HG03159 (cell line): ENCODE data around the gene FMNL2.
"Not testable (repeated sequence)": the region's sequence is repeated elsewhere in the genome, so short reads cannot be mapped to it uniquely, and the experiment has no call there.

ENCODE experiments used
- ATAC-seq: cut with Tn5 transposase; IDR thresholded peaks from one replicate; pipeline ENCODE4 v1.9.1; 2021; ENCODE audit warnings: mild to moderate bottlenecking, moderate library complexity; ENCODE audit not compliant: unreplicated experiment

FMNL2 gene

DNA sequence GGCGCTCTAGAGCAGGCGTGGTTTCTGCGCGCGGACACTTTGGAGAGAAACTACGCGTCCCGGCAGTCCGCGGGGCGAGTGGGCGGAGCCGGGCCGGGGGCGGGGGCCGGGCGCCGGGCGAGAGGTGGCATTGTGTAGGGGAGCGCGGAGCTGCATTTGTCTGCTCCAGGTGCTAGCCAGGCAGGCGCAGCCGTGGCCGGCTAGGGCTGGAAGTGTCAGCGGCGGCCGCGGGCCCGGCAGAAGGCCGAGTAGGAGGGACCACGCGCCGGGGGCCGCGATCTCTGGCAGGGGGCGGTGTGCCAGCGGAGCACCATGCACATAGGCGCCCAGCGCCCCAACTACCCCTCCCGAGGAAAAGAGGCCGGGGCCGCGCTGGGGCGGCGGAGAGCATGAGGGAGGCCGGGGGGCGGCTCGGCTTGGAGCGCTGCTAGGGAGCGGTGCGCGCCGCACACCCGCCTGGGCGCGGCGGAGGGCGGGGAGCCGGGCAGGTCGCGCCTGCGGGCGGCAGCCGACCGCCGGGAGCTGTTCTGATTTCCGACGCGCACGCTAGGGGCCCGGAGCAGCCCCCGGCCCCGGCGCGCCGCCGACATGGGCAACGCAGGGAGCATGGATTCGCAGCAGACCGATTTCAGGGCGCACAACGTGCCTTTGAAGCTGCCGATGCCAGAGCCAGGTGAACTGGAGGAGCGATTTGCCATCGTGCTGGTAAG, at the start of gene FMNL2:
Gene FMNL2, plus strand, starts transcription at position 159 of the 710 bp plus-strand sequence.
- peak; percentile 87 for ATAC-seq

DNA sequence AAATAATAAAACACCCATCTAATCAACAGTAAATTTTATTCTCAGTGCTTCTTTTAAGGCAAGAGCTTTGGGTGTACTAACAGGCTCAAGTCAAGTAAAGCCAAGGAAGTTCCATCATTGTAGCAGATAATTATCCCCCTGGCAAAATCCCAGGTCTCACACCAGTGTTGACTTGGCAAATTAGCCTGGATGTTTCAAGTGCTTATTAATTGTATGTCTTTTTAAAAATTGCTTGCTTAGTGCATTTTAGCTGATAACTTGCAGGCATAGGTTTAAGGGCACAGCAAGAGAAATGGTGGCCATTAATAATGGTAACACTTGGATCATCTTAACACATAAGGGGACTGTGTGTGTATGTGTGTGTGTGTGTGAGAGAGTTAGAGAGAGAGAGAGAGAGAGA, 42.0 kb upstream of the FMNL2 start:
- ATAC-seq: no peak

DNA sequence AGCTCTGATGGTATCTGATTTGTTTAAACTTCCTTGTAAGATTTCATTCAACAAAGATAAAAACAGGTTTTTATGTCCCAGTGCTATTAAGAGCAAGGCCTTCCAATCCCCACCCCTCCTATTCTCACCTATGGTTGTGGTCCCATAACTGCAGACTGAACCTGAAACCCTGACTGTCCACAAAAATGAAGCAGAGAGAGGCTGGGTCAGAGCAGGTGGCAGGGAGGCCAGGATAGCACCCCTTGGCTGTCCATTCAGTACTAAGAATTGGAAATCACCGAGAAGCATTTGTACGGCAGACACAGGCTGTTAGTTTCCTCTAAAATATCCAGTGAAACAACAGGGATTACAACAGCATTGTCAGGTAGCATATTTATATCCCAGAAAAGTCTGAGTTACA, 37.3 kb upstream of the FMNL2 start:
- ATAC-seq: no peak

DNA sequence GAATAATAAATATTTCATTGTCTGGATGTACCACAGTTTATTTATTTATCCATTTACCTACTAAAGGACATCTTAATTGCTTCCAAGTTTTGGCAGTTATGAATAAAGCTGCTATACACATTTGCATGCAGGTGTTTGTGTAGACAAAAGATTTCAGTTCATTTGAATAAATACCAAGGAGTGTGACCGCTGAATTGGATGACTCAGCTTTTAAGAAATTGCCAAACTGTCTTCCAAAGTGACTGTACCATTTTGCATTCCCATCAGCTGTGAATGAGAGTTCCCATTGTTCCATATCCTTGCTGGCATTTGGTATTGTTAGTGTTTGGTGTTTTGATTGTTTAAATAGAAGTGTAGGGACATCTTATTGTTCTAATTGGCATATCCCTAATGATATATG, 36.2 kb upstream of the FMNL2 start:
- ATAC-seq: no peak

DNA sequence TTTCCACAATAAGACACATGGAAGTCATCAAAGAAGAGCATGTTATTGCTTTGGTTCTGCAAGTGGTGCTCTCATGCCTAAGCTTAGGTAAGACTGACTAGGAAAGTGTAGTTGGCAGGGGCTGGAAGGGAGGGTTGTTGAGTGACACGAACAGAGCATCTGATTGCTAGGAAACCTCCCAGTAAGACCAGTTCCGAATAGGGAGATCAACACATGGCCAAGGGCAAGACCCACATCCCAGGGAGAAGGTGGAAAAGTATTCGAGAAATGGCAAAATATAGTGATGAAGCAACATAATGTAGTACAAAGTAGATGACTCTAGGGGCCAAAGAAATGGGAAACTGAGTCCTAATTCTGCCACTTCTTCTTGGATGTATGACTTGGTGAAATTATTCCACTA, 33.8 kb upstream of the FMNL2 start:
- ATAC-seq: no peak

DNA sequence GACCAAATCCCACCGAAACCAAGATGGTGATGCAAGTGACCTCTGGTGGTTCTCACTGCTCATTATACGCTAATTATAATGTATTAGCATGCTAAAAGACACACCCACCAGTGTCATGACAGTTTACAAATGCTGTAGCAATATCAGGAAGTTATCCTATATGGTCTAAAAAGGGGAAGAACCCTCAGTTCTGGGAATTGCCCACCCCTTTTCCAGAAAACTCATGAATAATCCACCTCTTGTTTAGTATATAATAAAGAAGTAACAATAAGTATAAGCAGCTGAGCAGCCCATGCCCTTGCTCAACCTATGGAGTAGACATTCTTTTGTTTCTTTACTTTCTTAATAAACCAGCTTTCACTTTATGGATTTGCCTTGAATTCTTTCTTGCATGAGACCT, 31.0 kb upstream of the FMNL2 start:
- ATAC-seq: no peak

DNA sequence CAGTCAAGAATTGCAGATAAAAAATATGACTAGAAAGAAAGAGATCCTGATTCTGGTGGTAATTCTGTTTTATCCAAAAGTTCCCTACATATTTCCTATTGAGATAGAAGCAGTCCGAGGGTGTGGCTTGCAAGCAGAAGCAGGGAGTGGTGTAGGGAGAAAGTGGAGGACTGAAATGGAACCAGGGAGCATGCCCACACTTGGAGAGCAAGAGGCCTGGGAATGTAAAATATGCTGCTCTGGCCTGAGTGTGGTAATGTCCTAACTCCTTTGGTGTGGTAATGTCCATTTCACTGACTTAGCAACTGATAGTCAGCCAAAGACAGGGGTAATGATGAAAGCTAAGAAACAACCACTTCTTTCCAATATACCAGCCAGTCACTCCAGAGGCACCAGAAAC, 30.1 kb upstream of the FMNL2 start:
- ATAC-seq: no peak

DNA sequence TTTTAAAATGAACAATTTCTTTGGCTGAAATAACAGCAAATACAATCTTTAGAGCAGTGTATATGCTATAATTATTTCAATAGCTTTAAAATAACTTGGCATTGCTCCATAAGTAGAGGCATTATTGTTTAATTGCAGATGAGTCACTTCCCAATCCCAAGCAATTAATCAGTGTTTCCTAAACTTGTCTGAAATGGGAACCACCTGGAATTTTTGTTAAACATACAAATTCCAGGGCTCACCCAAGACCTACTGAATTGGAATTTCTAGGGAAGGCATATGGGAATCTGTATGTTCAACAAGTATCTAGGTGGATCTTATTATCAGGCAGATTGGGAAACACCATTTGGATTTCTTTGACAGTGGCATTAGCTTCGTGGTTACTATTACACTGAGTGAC, 27.1 kb upstream of the FMNL2 start:
- ATAC-seq: no peak

DNA sequence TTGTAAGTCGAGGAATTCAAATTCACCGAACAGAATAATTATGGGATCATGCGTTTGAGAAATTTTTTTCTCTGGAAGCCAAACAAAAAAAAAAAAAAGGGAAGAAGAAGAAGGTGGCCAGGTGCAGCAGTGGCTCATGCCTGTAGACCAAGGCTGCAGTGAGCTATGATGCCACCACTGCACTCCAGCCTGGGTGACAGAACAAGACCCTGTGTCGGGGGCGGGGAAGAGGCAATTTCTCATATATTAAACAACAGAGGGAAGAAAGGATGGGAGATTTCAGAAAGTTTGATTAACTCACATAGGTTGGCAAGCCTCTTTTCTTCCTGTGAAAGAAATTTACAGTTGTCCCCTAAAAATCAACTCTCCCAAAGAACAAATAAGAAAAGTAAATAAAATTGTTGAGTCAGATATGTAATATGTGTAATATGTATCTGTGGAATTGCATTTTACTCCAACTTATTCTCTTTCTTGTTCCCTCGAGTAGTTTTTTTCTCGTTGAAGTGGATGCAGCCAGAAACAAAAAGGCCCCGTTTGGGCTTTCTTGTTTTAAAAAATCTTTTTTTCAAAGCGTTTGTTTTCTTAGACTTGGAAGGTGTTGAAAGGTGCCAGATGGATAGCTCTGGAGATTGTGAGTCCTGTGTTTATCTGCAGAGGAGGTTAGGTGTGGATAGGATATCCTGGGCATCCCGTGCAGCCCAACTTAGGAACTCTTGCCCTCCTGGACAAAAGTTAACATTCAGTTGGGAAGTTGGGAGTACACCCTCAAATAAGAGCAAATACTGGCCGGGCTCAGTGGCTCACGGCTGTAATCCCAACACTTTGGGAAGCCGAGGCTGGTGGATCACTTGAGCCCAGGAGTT, 25.4 kb upstream of the FMNL2 start:
- no peak for ATAC-seq

DNA sequence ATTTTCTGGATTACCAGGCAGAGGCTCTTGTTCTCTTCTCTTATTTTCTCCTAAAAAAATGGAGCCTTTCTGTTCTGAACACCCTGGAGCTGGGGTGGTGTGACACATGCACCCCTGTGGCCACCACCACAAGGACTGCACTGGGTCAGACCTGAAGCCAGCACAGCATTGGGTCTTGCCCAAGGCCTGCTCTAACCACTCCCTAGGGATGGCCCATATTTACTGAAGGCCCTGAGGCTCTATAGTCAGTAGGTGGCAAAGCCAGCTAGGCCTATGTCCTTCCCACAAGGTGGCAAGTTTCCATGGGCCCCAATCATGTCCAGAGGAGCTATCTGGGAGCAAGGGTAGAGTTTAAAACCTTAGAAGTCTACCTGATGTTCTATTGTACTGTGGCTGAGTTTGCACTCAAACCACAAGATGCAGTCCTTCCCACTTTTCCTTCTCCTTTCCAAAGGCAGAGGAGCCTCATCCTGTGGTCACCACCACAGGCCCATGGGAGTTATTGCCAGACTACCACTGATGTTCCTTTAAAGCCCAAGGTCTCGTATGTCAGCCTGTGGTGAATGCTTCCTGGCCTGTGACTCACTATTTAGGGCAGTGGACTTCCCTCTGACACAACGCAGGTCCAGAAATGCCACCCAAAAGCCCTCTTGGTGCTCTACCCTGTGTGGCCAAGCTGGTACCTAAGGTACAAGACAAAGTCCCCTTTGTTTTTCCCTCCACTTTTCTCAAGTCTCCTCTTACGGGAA, 15.0 kb upstream of the FMNL2 start:
- no peak for ATAC-seq

DNA sequence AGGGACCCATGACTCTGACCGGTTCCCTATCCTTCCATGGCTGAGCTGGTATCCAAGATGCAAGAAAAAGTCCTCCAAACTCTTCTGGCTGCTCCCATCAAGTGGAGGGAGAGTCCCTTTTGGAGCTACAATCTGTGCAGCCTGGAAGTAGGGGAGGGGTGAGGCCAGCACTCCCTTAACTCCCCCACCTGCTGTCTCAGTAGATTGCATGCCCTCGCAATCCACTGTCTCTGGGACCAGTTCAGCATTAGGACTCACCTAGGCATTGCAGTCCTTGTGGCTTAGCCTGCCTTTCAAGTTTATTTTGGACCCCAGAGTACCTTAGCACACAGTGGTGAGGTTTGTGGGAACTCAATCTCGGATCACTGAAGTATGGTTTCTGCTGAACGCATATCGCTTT, 14.2 kb upstream of the FMNL2 start:
- ATAC-seq: no peak

DNA sequence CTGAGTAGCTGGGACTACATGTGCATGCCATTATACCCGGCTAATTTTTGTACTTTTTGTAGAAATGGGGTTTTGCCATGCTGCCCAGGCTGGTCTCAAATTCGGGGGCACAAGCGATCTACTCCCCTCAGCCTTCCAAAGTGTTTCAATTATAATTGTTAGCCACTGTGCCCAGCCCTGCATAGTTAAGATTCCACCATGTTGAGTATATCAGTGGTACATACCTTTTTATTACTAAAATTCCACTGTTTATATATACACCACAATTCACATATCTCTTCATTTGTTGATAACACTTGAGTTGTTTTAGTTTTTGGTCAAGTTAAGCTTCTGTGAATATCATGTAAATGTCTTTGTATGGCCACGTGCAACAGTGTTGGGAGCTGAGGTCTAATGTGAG, 12.8 kb upstream of the FMNL2 start:
- no peak for ATAC-seq

DNA sequence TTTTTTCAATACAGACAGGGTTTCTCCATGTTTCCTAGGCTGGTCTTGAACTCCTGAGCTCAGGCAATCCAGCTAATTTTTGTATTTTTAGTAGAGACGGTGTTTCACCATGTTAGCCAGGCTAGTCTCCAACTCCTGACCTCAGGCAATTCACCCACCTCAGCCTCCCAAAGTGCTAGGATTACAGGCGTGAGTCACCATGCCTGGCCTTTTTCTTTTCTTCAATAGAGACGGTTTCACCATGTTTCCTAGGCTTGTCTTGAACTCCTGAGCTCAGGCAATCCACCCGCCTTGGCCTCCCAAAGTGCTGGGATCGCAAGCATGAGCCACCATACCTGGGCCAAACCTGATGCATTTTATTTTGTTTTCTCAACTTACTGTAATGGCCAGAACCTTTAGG, 9.8 kb upstream of the FMNL2 start:
- ATAC-seq: not testable (repeated sequence)

DNA sequence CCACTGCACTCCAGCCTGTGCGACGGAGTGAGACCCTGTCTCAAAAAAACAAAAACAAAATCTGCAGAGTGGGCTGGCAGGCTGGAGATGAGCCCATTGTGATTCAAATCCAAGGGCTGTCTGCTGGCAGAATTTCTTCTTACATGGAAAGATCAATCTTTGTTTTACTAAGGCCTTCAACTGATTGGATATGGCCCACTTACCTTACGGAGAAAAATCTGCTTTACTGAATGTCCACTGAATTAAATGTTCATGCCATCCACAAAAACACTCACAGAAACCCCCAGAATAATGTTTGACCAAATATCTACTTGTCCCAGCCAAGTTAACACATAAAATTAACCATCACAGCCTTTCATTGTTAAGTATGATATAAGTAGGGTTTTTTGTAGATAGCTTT, 8.3 kb upstream of the FMNL2 start:
- no peak for ATAC-seq

DNA sequence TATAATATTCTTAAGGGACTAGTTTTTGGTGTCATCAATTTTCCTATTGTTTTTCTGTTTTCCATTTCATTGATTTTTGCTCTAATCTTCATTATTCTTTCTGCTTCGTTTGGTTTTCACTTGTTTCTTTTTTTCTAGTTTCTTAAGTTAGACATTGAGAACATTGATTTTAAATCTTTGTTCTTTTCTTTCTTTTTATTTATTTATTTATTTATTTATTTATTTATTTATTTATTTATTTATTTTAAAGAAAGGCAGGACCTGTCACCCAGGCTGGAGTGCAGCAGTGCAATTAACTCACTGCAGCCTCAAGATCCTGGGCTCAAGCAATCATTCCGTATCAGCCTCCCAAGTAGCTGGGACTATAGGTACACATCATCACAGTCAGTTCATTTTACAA, 7.0 kb upstream of the FMNL2 start:
- ATAC-seq: no peak

DNA sequence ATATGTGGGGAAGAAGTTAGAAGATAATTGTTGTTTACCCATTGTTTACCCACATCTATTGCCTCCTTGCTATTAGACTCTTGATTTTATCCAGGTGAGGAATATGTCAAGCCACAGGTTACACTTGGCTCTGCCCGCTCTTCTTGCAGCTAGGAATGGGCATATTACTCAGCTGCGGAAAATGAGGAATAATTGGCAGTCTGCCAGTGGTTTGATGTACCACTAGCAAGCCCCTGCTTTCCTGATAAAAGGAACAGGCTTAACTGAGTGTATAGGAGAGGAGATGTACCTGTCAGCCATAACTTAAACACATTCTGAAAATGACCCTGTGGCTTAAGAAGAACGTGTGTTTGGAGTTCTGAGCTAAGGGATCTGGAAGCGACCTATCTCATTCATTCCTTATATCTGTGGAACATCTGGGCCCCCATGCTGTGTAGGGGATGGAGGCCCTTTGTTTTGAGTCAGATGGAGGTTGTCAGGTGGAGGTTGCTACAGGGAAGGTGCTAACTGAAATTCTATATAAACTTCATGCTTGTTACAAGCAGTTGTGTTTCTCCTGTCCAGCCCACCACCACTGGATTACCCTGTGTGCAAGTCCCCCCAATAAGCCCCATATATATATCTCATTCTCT, 4.6 kb upstream of the FMNL2 start:
- no peak for ATAC-seq

DNA sequence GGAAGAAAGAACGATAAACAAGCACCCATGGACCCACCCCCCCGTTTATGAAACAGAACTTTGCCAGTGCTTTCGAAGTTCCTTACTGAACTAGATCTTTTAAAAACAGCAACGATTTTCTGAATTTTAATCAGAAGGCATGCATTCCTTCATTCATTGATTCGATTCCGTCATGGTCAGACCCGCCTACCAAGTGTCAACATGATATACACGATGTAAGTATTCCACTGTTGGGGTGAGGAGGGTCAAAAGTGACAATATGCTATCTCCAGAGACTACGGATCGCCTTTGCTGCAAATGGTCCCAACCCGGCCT, 316 bp upstream of the FMNL2 start:
- no peak for ATAC-seq

DNA sequence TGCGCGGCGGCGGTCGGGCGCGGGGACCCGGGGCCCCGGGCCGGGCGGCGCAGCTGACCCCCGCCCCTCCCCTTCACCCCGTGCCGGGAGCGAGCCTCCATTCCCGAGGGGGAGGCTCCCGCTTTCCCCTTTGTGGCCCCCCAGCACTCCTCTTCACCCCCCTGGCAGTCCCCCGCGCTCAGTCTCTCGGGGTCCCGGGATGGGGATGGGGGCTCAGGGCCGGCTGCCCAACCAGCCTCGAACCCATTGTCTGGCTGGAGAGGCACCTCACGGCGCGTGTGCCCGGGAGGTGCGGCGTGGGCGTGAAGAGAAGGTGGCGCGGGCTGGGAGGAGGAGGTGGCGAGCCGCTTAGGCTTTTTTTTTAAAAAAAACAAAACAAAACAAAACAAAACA, 748 bp downstream of the FMNL2 start:
- ATAC-seq: no peak

DNA sequence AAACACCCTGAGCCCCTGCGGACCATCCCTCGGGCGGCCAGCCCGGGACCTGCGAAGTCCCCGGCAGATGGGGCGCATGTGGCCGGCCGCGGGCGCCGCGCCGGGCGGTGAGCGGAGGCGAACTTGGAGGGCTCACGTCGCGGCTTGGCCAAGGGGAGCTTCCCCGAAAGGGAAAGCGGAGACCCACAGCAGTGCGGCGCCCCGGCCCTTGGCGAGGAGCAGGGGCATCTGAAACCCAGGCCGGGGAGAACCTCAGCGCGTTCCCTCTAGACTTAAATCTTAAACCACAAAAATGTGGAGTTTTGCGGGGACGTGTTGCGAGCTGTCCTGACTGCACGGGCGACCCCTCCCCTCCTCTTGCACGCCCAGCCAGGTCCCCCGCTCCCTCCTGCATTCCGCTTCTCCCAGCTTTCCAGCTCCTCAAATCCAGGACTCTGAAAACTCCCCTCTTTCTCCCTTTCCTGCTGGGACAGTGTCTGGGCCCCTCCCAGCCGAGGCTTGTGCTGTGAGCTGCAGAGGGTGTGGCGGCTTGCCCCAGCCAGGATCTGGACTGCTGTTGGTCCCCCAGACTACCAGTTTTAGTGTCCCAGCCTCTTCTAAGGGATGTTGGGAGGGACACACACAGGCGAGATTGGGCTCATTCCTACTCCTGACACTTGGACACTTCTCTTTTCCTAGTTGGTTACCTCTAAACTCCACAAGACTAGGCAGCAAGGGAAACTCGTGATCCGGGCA, 1.3 kb downstream of the FMNL2 start:
- no peak for ATAC-seq

DNA sequence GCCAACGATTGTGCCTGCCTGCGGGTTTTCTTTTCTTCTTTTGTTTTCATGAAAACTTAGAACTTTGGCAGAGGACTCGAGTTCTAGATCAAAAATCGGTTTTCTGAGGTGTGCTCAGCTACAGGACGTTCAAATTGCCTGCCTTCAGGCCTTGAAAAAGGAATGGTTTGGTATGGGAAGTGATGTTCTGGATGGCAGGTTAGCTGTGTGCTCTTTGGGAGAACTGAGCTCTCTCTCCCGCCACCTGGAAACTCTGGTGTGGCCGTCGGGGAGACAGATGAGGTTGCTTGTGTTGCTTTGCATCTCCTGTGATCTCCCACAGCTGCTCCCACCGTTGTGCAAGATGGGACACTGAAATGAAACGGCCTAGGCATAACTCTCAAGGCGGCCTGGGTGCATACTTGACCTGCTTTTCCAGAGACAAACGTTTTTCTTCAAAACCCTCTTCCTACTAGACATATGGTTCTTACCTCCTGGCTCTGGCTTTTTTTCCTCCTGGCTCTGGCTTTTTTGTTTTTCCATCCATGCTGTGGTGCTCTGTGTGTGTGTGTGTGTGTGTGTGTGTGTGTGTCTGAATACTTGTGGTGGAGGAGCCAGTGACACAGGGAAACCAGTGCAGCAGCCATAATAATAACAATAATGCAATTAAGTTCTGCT, 2.0 kb downstream of the FMNL2 start:
- ATAC-seq: no peak
